GM12873 (cell line): ENCODE measurements around the gene PTPRQ.

Source experiments
- TF ChIP-seq, protein P1 (sequence below): IDR thresholded peaks from 2 replicates; pipeline ENCODE4 v1.5.1; 2012; ENCODE audit warnings: low read depth, mild to moderate bottlenecking, moderate library complexity, low read length, control low read depth; ENCODE audit not compliant: insufficient read depth; ENCODE audit errors: missing control alignments

Gene PTPRQ

GRCh38 chr12:80715713-80716249 is 271.7 kb downstream of the PTPRQ start:
- TF ChIP-seq, protein P1, sequence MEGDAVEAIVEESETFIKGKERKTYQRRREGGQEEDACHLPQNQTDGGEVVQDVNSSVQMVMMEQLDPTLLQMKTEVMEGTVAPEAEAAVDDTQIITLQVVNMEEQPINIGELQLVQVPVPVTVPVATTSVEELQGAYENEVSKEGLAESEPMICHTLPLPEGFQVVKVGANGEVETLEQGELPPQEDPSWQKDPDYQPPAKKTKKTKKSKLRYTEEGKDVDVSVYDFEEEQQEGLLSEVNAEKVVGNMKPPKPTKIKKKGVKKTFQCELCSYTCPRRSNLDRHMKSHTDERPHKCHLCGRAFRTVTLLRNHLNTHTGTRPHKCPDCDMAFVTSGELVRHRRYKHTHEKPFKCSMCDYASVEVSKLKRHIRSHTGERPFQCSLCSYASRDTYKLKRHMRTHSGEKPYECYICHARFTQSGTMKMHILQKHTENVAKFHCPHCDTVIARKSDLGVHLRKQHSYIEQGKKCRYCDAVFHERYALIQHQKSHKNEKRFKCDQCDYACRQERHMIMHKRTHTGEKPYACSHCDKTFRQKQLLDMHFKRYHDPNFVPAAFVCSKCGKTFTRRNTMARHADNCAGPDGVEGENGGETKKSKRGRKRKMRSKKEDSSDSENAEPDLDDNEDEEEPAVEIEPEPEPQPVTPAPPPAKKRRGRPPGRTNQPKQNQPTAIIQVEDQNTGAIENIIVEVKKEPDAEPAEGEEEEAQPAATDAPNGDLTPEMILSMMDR = no peak

DNA sequence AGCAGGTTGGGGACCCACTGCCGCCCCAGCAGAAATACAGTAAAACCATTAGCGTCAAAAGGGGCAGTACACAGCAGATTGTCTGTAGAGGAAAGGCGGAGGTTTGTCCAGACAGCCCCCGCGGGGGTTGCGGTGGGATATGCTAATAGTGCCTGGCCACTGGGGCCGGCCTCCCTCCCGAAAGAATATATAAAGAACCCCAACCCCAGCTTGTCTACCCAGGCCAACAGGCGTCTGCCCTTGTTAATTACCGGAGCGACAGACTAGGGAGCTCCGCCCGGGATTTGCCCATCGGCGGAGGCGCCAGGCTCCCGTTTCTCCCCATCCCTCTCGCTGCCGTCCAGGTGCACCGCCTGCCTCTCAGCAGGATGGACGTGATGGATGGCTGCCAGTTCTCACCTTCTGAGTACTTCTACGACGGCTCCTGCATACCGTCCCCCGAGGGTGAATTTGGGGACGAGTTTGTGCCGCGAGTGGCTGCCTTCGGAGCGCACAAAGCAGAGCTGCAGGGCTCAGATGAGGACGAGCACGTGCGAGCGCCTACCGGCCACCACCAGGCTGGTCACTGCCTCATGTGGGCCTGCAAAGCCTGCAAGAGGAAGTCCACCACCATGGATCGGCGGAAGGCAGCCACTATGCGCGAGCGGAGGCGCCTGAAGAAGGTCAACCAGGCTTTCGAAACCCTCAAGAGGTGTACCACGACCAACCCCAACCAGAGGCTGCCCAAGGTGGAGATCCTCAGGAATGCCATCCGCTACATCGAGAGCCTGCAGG is 272.8 kb downstream of the PTPRQ start, which contains the start of gene MYF5:
MYF5 (plus strand) TSS at position 217 of the 774 bp plus-strand sequence; CDS start at position 369, 152 bp downstream.
- TF ChIP-seq, protein P1 = no peak

GRCh38 chr12:80717856-80718255 is 273.8 kb downstream of the PTPRQ start:
- TF ChIP-seq, protein P1 = no peak

- TF ChIP-seq, protein P1 = no peak
Observed at GRCh38 chr12:80720516-80720915, 276.5 kb downstream of the PTPRQ start.

- TF ChIP-seq, protein P1 = no peak
Observed at GRCh38 chr12:80721326-80721725, 277.3 kb downstream of the PTPRQ start.
